ENCODE results near the gene MYCBP.
"Not testable (repeated sequence)": the region's sequence is repeated elsewhere in the genome, so short reads cannot be mapped to it uniquely, and the experiment has no call there.

The MYCBP gene, protein sequence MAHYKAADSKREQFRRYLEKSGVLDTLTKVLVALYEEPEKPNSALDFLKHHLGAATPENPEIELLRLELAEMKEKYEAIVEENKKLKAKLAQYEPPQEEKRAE

DNA sequence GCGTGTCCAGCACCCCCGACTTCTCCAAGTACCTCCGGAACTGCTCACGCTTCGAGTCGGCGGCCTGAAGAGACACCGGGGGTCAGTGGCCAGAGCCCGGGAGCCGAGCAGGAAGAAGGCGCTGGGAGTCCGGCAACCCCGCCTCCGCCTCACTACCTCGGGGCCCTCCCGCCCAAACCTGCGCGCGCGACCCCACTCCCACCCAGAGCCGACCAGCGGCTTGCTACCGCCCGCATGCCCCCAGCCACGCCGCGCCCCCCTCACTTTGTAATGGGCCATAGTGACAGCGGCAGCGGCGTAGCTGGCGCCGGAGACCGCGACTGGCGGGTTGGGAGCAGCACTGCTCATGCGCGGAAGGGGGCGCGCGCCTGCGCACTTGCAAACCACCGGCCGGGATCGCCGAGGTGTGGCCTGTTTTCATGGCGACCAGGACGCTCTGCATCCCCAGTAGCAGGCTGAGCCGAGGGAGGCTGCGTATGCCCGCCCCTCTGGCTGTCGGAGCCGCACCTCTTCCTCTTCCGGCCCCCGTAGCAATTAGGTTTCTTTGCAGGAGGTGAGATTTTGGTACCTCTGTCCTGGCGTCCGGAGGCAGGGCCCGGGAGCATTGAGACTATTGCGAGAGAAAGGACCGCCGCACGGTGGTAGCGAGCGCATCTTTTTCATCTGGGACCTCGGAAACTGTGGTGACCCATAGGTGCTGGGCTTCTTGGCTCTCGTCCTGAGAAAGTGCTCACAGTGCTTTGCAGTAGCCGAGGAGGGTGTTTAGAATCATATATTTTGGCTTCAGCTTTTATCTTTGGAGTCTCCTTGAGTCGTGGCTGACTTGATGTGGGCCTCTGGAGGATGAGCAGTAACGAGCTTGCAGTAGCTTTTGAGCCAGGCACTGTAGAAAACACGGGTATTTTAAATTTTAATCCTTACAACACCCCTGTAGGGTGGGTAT lies at the start of gene MYCBP:
Gene MYCBP, minus strand, starts transcription at position 322 of the 943 bp plus-strand sequence. Its CDS starts 43 bp downstream, at position 279.
- DNase-seq (ENCODE audit: low read depth in 2 of 3, low spot score in 1 of 3) = peak; percentile 91 to 95 (median 94)

DNA sequence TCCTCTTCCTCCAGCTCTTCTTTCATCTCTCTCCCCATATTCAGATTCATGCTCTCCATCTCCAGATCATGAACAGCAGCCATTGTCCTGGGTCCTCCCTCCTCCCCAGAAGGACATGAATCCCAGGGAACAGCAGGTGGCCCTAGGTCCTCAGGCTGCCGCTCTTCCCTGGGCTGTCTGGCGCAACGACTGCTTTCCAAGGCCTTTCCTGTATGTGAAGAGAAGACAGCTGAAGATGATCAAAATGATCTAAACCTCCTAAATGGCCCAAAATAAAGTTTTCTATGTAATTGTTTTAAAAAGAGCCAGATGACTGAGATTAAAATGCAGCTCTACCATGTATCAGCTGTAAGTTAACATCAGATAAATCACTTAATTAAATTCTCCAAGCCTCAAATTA lies 46.0 kb upstream of the MYCBP start:
- DNase-seq (ENCODE audit: low read depth in 2 of 3, low spot score in 1 of 3) = no peak

GRCh38 chr1:38918568-38918967 lies 45.4 kb upstream of the MYCBP start:
- no peak for DNase-seq (ENCODE audit: low read depth in 2 of 3, low spot score in 1 of 3)

GRCh38 chr1:38917772-38918171 lies 44.6 kb upstream of the MYCBP start:
- no peak for DNase-seq (ENCODE audit: low read depth in 2 of 3, low spot score in 1 of 3)

- DNase-seq (ENCODE audit: low read depth in 2 of 3, low spot score in 1 of 3) = no peak
Measured at GRCh38 chr1:38917337-38917736, 44.2 kb upstream of the MYCBP start.

DNA sequence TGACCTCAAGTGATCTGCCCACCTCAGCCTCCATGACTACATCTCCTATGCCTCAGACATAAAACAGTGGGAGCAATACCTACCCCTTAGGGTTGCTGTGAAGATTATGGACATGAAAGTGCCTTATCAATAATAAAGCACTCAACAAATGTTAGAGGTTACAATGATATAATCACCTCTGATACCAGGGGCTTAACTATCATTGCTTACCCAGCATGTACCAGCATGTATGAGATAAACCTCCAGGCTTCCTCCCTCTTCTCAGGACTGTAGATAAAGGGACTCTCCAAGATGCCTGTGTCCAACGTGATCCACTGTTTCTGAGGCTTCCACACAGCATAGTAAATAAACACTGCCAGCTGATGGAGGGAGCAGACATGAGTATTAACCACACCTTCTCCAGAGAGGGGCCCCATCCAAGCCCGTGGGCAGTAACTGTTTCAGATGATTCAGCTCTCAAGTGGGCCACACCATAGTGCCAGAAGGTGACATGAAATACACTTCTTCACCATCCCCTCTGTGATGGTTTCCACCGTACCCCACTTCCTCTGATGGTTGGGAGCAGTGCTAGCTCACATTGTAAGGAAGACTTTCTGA lies 42.3 kb upstream of the MYCBP start:
- no peak for DNase-seq (ENCODE audit: low read depth in 2 of 3, low spot score in 1 of 3)

GRCh38 chr1:38914908-38915307 lies 41.8 kb upstream of the MYCBP start:
- not testable (repeated sequence) for DNase-seq (ENCODE audit: low read depth in 2 of 3, low spot score in 1 of 3)

DNA sequence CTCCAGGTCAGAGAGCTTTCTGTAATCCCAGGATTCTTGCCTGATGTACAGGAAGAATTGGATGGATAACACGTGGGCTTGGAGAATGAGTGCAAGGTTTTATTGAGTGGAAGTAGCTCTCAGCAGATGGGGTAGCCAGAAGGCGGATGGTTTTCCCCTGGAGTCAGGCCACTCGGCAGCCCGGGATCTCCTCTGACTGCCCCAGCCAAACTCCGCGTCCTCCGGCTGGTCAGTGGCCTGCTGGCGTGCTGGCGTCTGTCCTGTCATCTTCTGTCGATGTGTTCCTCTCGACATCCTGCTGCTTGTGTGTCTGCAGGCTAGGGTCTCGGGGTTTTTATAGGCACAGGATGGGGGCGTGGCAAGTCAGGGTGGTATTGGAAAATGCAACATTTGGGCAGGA lies 35.7 kb upstream of the MYCBP start:
- no peak for DNase-seq (ENCODE audit: low read depth in 2 of 3, low spot score in 1 of 3)

DNA sequence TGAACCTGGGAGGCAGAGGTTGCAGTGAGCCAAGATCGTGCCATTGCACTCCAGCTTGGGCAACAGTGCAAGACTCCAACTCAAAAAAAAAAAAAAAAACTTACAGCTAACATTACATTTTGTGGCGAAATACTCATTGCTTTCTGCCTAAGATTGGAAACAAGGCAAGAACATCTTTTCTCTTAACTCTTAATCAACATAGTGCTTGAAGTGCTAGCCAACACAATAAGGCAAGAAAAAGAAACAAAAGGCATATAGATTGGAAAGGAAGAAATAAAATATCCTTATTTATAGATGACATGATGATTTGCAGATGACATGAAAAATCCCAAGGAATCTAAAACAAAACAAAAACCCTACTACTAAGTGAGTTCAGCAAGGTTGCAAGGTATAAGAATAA lies 32.8 kb upstream of the MYCBP start:
- no peak for DNase-seq (ENCODE audit: low read depth in 2 of 3, low spot score in 1 of 3)

- DNase-seq (ENCODE audit: low read depth in 2 of 3, low spot score in 1 of 3) = no peak
Measured at GRCh38 chr1:38899560-38899959, 26.4 kb upstream of the MYCBP start.

DNA sequence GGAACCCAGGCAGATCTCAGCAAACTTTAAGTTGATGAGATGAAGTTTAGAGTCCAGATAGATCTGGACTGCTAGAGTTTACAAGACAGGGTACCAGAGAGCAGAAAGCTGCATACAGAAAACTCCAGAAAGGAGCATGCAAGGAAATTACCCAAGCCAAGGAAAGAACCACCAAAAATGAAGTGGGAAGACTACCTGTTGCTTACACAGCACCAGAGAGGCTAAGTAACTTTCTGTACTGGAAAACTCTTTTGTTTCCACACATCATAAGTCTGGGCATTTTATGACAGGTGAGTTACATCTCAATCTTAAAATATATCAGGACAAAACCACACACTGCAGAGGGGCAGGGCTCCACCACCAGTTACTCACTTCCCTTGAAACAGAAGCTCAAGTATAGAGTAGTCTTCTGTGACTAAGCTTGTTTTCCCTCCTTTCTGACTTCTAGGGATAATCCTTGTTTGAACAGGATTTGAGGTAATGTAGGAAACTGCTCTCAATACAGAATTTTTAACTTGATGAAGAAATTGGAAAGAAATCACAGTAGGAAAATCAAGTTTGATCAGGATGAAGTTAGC lies 25.6 kb upstream of the MYCBP start:
- DNase-seq (ENCODE audit: low read depth in 2 of 3, low spot score in 1 of 3) = no peak

GRCh38 chr1:38896169-38896568 lies 23.0 kb upstream of the MYCBP start:
- DNase-seq (ENCODE audit: low read depth in 2 of 3, low spot score in 1 of 3) = no peak

GRCh38 chr1:38892976-38893375 lies 19.8 kb upstream of the MYCBP start:
- no peak for DNase-seq (ENCODE audit: low read depth in 2 of 3, low spot score in 1 of 3)

GRCh38 chr1:38891753-38892152 lies 18.6 kb upstream of the MYCBP start:
- no peak for DNase-seq (ENCODE audit: low read depth in 2 of 3, low spot score in 1 of 3)

GRCh38 chr1:38889589-38889988 lies 16.4 kb upstream of the MYCBP start:
- no peak for DNase-seq (ENCODE audit: low read depth in 2 of 3, low spot score in 1 of 3)

- no peak for DNase-seq (ENCODE audit: low read depth in 2 of 3, low spot score in 1 of 3)
Measured at GRCh38 chr1:38888423-38889333, 15.5 kb upstream of the MYCBP start.

- no peak for DNase-seq (ENCODE audit: low read depth in 2 of 3, low spot score in 1 of 3)
Measured at GRCh38 chr1:38885092-38885491, 11.9 kb upstream of the MYCBP start.

DNA sequence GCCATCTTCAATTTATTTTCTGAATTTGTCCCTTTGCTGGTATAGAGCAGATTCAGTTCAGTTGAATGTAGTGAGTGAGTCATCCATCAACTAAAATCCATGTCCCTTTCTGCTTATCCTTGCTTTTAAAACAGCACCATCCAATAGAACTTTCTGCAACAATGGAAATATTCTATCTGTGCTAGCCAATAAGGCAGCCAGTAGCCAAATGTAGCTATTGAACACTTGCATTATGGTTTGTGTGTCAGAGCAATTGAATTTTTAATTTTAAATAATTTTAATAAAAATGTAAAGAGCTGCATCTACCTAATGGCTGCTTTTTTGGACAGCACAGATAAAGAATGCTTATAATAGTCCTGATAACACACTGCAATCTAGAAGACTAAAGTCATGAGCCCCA lies 8.3 kb upstream of the MYCBP start, which contains the start of gene GJA9:
Gene GJA9, minus strand, starts transcription at position 101 of the 400 bp plus-strand sequence. CDS start 5,489 bp downstream, outside the sequence.
- no peak for DNase-seq (ENCODE audit: low read depth in 2 of 3, low spot score in 1 of 3)

DNA sequence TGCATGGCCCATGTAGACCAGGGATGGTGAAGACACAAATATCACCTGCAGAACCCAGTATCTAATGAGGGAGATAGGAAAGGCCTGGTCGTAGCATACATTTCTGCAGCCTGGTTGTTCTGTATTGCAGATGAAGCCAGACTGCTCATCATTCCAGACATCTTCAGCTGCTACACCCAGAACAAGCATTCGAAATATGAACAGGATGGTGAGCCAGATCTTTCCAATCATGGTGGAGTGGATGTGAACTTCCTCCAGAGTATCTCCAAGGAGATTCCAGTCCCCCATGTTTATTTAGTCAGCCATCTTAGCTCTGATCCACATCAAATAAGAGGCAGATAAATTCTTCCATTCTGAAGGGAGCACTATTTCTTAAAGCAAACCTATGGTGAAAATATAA lies 2.7 kb upstream of the MYCBP start:
- no peak for DNase-seq (ENCODE audit: low read depth in 2 of 3, low spot score in 1 of 3)

- DNase-seq (ENCODE audit: low read depth in 2 of 3, low spot score in 1 of 3) = peak in 2 of 3 donors; percentile 19 to 26
Measured at GRCh38 chr1:38872401-38873026, 634 bp downstream of the MYCBP start.
